GM12872 (cell line): ENCODE data around the gene RPN2.

Source experiments
- TF ChIP-seq, protein P1 (sequence below): IDR thresholded peaks from 3 replicates; pipeline ENCODE4 v1.5.1; 2011; ENCODE audit warnings: low read depth, mild to moderate bottlenecking, low read length, moderate library complexity; ENCODE audit not compliant: insufficient read depth

Gene RPN2

DNA sequence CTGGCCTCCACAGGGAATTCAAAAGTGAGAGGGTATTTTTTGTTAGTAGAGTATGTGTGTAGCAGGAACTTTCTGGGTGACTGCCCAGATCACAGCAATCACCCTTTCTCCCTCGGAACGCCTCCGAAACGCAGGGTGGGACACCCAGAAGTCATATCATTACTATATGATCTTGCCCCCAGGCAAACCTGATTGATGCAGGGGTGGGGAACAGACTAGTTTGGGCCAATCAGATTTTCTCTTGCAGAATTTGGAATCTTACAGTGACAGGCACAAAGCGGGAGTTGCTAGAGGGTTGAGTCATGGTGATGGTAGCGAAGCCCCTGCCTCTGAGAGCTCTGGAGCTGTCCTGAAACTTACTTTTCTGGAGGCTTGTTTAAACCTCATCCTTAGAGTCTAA lies 16.5 kb upstream of the RPN2 start:
- TF ChIP-seq, protein P1, sequence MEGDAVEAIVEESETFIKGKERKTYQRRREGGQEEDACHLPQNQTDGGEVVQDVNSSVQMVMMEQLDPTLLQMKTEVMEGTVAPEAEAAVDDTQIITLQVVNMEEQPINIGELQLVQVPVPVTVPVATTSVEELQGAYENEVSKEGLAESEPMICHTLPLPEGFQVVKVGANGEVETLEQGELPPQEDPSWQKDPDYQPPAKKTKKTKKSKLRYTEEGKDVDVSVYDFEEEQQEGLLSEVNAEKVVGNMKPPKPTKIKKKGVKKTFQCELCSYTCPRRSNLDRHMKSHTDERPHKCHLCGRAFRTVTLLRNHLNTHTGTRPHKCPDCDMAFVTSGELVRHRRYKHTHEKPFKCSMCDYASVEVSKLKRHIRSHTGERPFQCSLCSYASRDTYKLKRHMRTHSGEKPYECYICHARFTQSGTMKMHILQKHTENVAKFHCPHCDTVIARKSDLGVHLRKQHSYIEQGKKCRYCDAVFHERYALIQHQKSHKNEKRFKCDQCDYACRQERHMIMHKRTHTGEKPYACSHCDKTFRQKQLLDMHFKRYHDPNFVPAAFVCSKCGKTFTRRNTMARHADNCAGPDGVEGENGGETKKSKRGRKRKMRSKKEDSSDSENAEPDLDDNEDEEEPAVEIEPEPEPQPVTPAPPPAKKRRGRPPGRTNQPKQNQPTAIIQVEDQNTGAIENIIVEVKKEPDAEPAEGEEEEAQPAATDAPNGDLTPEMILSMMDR, result no peak

DNA sequence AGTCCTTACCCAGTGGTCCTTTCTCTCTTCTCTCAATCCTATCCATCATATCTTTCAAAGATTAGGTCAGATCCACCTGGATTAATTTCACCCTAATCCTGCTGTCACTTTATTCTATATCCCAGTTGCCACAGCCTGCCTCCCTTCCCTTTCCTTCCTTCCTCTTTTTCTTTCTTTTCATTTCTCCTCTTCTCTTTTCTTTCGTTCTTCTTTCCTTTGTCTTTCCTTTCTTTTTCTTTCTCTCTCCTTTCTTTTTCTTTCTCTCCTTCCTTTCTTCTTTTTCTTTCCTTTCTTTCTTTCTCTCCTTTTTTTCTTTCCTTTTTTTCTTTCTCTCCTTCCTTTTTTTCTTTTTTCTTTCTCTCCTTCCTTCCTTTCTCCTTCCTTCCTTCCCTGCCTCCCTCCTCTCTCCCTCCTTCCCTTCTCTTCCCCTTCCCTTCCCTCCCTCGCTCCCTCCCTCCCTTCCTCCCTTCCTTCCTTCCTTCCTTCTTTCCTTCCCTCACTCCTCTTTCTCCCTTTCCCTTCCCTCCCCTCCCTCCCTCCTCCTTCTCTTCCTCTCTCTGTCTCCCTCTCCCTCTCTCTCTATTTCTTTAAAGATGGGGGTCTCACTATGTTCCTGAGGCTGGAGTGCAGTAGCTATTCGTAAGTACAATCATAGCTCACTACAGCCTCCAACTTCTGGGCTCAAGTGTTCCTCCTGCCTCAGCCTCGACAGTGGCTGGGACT lies 15.1 kb upstream of the RPN2 start:
- TF ChIP-seq, protein P1, result no peak

DNA sequence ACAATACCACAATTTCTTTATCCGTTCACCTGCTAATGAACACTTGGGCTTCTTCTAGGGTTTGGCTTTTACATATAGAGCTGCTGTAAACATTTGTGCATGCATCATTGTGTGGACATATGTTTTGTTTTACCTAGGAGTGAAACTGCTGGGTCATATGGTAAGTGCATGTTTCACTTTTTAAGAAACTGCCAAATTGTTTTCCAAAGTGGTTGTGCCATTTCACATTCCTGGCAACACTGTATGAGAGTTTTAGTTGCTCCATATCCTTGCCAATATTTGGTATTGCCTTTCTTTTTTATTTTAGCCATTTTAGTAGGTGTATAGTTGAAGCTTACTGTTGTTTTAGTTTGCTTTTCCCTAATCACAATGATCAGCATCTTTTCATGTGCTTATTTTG lies 14.1 kb upstream of the RPN2 start:
- TF ChIP-seq, protein P1, result no peak

DNA sequence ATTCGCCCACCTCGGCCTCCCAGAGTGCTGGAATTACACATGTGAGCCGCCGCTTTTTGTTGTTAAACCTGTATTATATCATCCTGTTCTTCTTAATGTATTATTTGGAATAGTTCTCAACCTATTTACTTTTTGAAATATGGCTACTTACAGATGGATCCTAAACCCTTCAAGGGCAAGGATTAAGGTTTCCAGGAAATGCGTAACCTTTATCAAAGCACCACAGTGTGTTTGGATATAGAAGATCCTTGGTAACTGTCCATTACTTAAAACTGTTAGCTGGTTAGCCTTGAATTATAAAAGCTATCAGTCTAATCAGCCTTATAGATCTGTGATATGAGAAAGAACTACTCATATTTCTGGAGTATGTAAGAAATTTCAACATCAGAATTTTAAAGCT lies 12.3 kb upstream of the RPN2 start:
- TF ChIP-seq, protein P1, result no peak

DNA sequence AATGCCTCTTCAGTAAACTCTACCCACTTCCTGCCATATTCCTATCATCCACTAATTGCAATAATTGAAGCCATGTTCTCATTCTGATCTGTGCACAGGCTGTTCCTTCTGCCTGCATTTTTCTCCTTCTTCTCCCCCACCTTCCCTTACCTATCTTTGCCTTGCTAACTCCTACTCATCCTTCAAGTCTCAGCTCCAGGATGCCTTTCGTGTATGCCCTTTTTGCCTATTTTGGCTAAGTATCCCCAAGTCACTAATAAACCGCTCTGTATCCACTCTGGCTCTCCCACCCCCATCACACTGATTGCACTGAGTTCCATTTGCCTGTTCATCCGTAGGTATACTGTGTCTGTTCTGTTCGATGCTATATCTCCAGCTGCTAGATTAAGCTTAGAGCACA lies 6.3 kb upstream of the RPN2 start:
- TF ChIP-seq, protein P1, result no peak

DNA sequence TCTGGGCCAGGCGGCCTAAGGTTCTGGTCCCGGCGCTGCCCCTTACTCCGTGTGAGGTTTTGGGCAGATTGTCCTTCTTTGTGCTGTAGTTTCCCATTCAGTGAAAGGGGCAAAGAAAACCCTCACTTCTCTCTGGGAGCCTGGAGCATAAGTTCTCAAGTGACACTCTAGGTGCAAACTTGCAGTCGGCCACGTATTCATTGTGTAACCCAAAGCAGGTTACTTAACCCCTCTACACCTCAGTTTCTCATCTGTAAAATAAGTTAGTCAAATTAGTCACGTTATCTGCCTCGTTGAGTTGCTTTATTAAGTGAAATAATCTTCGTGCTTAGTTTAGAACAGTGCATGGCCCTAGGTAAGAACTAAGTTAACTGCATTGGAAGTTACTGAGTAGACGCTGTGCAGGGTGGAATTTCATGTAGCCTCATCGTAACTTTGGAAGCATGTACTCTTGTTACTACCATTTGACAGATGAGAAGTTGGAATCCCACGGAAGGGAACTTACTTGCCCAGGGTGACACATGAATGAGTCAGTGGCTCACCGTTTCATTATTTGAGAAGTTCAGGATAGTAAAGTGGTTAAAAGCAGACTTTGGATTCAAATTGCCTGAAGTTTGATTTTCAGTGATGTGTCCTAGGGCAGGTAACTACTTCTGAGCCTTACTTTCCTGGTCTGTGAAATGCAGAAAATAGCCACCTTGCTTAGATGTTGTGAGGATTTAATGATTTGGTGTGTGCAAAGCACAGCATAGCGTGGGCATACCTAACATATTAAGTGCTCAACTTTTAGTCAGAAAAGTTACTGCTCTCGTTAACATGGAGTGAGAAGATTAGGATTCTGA lies 774 bp downstream of the RPN2 start:
- TF ChIP-seq, protein P1, result no peak

DNA sequence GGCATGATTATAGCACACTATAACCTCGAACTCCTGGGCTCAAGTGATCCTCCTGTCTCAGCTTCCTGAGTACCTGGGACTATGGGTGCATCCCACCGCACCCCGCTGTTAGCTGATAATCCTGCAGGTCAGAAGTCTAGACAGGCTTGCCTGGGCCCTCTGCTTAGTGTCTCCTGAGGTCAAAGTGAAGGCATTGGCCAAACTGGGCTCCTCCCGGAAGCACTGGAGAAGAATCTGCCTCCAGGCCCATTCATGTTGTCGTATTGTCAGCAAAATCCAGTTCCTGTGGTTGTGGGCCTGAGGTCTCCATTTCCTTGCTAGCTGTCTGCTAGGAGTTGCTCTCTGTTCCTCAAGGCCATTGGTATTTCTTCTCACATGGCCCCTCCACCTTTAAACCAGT lies 6.6 kb downstream of the RPN2 start:
- TF ChIP-seq, protein P1, result no peak
